Trophoblast cell (in vitro differentiated cells and primary cell): ENCODE results near the gene LRRC25.

Experiments
- DNase-seq, 2 donors: peaks; one replicate each; pipeline ENCODE4 v3.0.0-alpha.2; 2016
- H2AFZ ChIP-seq: 2 replicates; pipeline ENCODE4 v1.6.1; 2013; ENCODE audit warnings: low read length, moderate library complexity, mild to moderate bottlenecking; ENCODE audit not compliant: insufficient read depth, poor library complexity
- H2AK5ac ChIP-seq: 2 replicates; pipeline ENCODE4 v1.6.1; 2013; ENCODE audit warnings: mild to moderate bottlenecking, low read length
- H2BK120ac ChIP-seq: 2 replicates; pipeline ENCODE4 v1.6.1; 2013; ENCODE audit warnings: low read length, mild to moderate bottlenecking, moderate library complexity; ENCODE audit not compliant: insufficient read depth, poor library complexity
- H2BK12ac ChIP-seq: 2 replicates; pipeline ENCODE4 v1.6.1; 2013; ENCODE audit warnings: mild to moderate bottlenecking, low read length, moderate library complexity
- H2BK5ac ChIP-seq: 2 replicates; pipeline ENCODE4 v1.6.1; 2013; ENCODE audit warnings: low read length, low read depth, moderate library complexity, mild to moderate bottlenecking; ENCODE audit not compliant: poor library complexity
- H3K14ac ChIP-seq: 2 replicates; pipeline ENCODE4 v1.6.1; 2013; ENCODE audit warnings: mild to moderate bottlenecking, low read length
- H3K18ac ChIP-seq: 2 replicates; pipeline ENCODE4 v1.6.1; 2013; ENCODE audit warnings: mild to moderate bottlenecking, low read length
- H3K23ac ChIP-seq: 2 replicates; pipeline ENCODE4 v1.6.1; 2013; ENCODE audit warnings: low read length
- H3K27ac ChIP-seq: 2 replicates; pipeline ENCODE4 v1.5.1; 2013; ENCODE audit warnings: low read depth, mild to moderate bottlenecking, inconsistent platforms, low read length, moderate library complexity
- H3K27me3 ChIP-seq: 2 replicates; pipeline ENCODE4 v1.6.1; 2013; ENCODE audit warnings: inconsistent platforms, mild to moderate bottlenecking, low read length, moderate library complexity; ENCODE audit not compliant: insufficient read depth
- H3K36me3 ChIP-seq, 2 experiments: 1 replicate in 1 of 2; 2 replicates in 1 of 2; pipeline ENCODE4 v1.6.1; 2013; ENCODE audit warnings: low read length in 2 of 2, mild to moderate bottlenecking in 2 of 2, moderate library complexity in 1 of 2; ENCODE audit not compliant: insufficient read depth in 2 of 2, control insufficient read depth in 1 of 2
- H3K4ac ChIP-seq: 2 replicates; pipeline ENCODE4 v1.6.1; 2013; ENCODE audit warnings: low read depth, mild to moderate bottlenecking, low read length, moderate library complexity
- H3K4me1 ChIP-seq, 2 experiments: 1 replicate in 1 of 2; 2 replicates in 1 of 2; pipeline ENCODE4 v1.6.1; 2013; ENCODE audit warnings: low read length in 2 of 2, mild to moderate bottlenecking in 2 of 2, moderate library complexity in 1 of 2; ENCODE audit not compliant: insufficient read depth in 2 of 2, control insufficient read depth in 1 of 2
- H3K4me2 ChIP-seq: 2 replicates; pipeline ENCODE4 v1.6.1; 2013; ENCODE audit warnings: inconsistent platforms, mild to moderate bottlenecking, low read length, moderate library complexity
- H3K4me3 ChIP-seq: 2 replicates; pipeline ENCODE4 v1.5.1; 2013; ENCODE audit warnings: mild to moderate bottlenecking, low read depth, low read length, inconsistent platforms
- H3K79me1 ChIP-seq: one replicate; pipeline ENCODE4 v1.6.1; 2013; ENCODE audit warnings: low read length
- H3K79me2 ChIP-seq: 2 replicates; pipeline ENCODE4 v1.6.1; 2013; ENCODE audit warnings: low read length, mild to moderate bottlenecking; ENCODE audit not compliant: control insufficient read depth, insufficient read depth, poor library complexity
- H3K9ac ChIP-seq: 2 replicates; pipeline ENCODE4 v1.6.1; 2013; ENCODE audit warnings: mild to moderate bottlenecking, low read length
- H3K9me3 ChIP-seq: 2 replicates; pipeline ENCODE4 v1.6.1; 2013; ENCODE audit warnings: low read depth, mild to moderate bottlenecking, control low read depth, inconsistent platforms, low read length; ENCODE audit not compliant: insufficient read depth
- H4K12ac ChIP-seq: 2 replicates; pipeline ENCODE4 v1.6.1; 2013; ENCODE audit warnings: low read depth, mild to moderate bottlenecking, low read length, moderate library complexity
- H4K8ac ChIP-seq: 2 replicates; pipeline ENCODE4 v1.6.1; 2013; ENCODE audit warnings: low read depth, mild to moderate bottlenecking, low read length, moderate library complexity
- H4K91ac ChIP-seq: one replicate; pipeline ENCODE4 v1.6.1; 2013; ENCODE audit warnings: low read depth, mild to moderate bottlenecking, low read length, moderate library complexity
- WGBS: extraction: QIAGEN DNeasy Blood & Tissue Kit; methylation state at CpG from one replicate; pipeline ENCODE4 v1.1.7; 2013; ENCODE audit warnings: missing lambda C conversion rate; ENCODE audit not compliant: insufficient read length, insufficient coverage; ENCODE audit errors: extremely low coverage; 5-methylcytosine and 5-hydroxymethylcytosine counted together

LRRC25 gene

GRCh38 chr19:18420930-18421329 lies 23.5 kb upstream of the LRRC25 start:
- no peak overlapping the region for H3K9ac ChIP-seq
- H3K36me3 ChIP-seq = no peaks in the 10 kb centered on the region
- H3K27ac ChIP-seq = no peak overlapping the region
- no peak overlapping the region for H3K4me3 ChIP-seq
- H3K79me2 ChIP-seq = peaks cover 17% of the 10 kb centered on the region
- H3K18ac ChIP-seq = peak overlapping the region; percentile 46
- H3K23ac ChIP-seq = no peak overlapping the region
- no peak overlapping the region for H4K8ac ChIP-seq
- H2BK120ac ChIP-seq = no peak overlapping the region
- H2AFZ ChIP-seq = no peak overlapping the region
- no peak overlapping the region for H3K4me2 ChIP-seq
- H2AK5ac ChIP-seq = no peak overlapping the region
- H3K14ac ChIP-seq = no peak overlapping the region
- no CpG with 5 or more reads among the region's 2 CpGs for WGBS
- peak overlapping the region; percentile 27 for H2BK12ac ChIP-seq
- peaks cover 2% of the 10 kb centered on the region for H3K9me3 ChIP-seq
- peaks cover 28 to 33% of the 10 kb centered on the region in 2 experiments for H3K4me1 ChIP-seq
- H3K27me3 ChIP-seq = no peaks in the 10 kb centered on the region
- H4K91ac ChIP-seq = no peak overlapping the region
- no peak for DNase-seq
- no peak overlapping the region for H2BK5ac ChIP-seq
- peak overlapping the region; percentile 31 for H3K4ac ChIP-seq
- H3K79me1 ChIP-seq = peaks cover 32% of the 10 kb centered on the region
- H4K12ac ChIP-seq = no peak overlapping the region

GRCh38 chr19:18419699-18420460 lies 22.5 kb upstream of the LRRC25 start:
- H4K91ac ChIP-seq = peak overlapping the region; percentile 81
- no peak overlapping the region for H3K27ac ChIP-seq
- DNase-seq = no peak
- H3K9me3 ChIP-seq = peaks cover 2% of the 10 kb centered on the region
- H3K4me2 ChIP-seq = peak overlapping the region; percentile 78
- peak overlapping the region; percentile 50 for H4K12ac ChIP-seq
- H3K4me3 ChIP-seq = peak overlapping the region; percentile 76
- no peak overlapping the region for H3K23ac ChIP-seq
- H2BK12ac ChIP-seq = peak overlapping the region; percentile 42
- peak overlapping the region; percentile 36 for H2BK5ac ChIP-seq
- peaks cover 32% of the 10 kb centered on the region for H3K79me1 ChIP-seq
- H3K14ac ChIP-seq = peak overlapping the region; percentile 80
- peak overlapping the region; percentile 57 for H3K4ac ChIP-seq
- peak overlapping the region; percentile 71 for H2AK5ac ChIP-seq
- peak overlapping the region; percentile 73 for H4K8ac ChIP-seq
- no CpG with 5 or more reads among the region's 97 CpGs for WGBS
- H3K36me3 ChIP-seq = no peaks in the 10 kb centered on the region
- peaks cover 29 to 35% of the 10 kb centered on the region in 2 experiments for H3K4me1 ChIP-seq
- peak overlapping the region; percentile 56 for H3K9ac ChIP-seq
- peaks cover 14% of the 10 kb centered on the region for H3K79me2 ChIP-seq
- no peaks in the 10 kb centered on the region for H3K27me3 ChIP-seq
- peak overlapping the region; percentile 84 for H3K18ac ChIP-seq
- peak overlapping the region; percentile 17 for H2AFZ ChIP-seq
- H2BK120ac ChIP-seq = peak overlapping the region; percentile 64

DNA sequence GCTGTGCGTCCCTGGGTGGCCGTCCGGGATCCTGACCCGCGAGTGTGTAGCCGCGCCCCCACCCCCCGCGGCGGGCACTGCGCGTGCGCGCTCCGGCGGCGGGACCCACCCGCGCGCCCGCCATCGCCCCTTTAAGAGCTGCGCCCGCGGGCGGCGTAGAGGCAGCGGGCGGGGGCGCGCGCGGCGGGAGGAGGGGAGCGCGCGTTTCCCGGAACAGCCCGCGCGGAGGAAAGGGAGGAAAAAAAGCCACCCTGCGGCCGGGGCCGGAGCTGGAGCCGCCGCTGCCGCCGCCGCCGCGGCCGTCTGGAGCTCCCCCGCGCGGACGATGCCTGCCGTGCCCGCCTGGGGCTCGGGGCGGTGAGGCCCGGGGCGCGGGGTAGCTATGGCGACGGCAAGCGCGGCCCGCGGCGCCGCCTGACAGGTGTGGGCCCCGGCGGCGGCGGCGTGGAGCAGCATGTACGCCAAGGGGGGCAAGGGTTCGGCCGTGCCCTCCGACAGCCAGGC lies 21.8 kb upstream of the LRRC25 start, which contains the start of gene SSBP4:
TSS of gene SSBP4 (plus strand) at position 204 of the 504 bp plus-strand sequence. CDS start at position 455, 251 bp downstream.
- no CpG with 5 or more reads among the region's 80 CpGs for WGBS

GRCh38 chr19:18418483-18419194 lies 21.2 kb upstream of the LRRC25 start:
- Histone ChIP-seq H3K4me1 (peaks cover 29 to 35% of the 10 kb centered on the region in 2 experiments), H3K18ac (peak overlapping the region; percentile 89), H2AFZ (peak overlapping the region; percentile 27), H3K4me2 (peak overlapping the region; percentile 78), H3K14ac (peak overlapping the region; percentile 97), H2BK5ac (peak overlapping the region; percentile 55), H3K23ac (no peak overlapping the region), H3K36me3 (no peaks in the 10 kb centered on the region), H3K27me3 (no peaks in the 10 kb centered on the region), H3K4me3 (peak overlapping the region; percentile 62), H3K9ac (no peak overlapping the region), H3K79me1 (peaks cover 32% of the 10 kb centered on the region), H2BK12ac (peak overlapping the region; percentile 98), H3K79me2 (peaks cover 14% of the 10 kb centered on the region), H2AK5ac (peak overlapping the region; percentile 99), H4K91ac (peak overlapping the region; percentile 99), H4K8ac (peak overlapping the region; percentile 83), H3K4ac (peak overlapping the region; percentile 83), H4K12ac (peak overlapping the region; percentile 54), H2BK120ac (peak overlapping the region; percentile 91), H3K27ac (peak overlapping the region; percentile 35), H3K9me3 (peaks cover 2% of the 10 kb centered on the region)
- no CpG with 5 or more reads among the region's 39 CpGs for WGBS
- peak in 1 of 2 donors; percentile 51 for DNase-seq

More for the DNA sequence above, 21.8 kb upstream of the LRRC25 start, which contains the start of gene SSBP4:
- peak within 1 kb of the TSS; percentile 91 for H2BK120ac ChIP-seq
- H3K27ac ChIP-seq = peak within 1 kb of the TSS; percentile 35
- DNase-seq = peak; percentile 55 to 77
- H3K79me2 ChIP-seq = peaks cover 14% of the 10 kb centered on the region
- H3K23ac ChIP-seq = no peak within 1 kb of the TSS
- H3K9me3 ChIP-seq = peaks cover 2% of the 10 kb centered on the region
- peak within 1 kb of the TSS; percentile 56 for H2AFZ ChIP-seq
- H3K79me1 ChIP-seq = peaks cover 32% of the 10 kb centered on the region
- peak within 1 kb of the TSS; percentile 55 for H2BK5ac ChIP-seq
- peak within 1 kb of the TSS; percentile 98 for H2BK12ac ChIP-seq
- peak within 1 kb of the TSS; percentile 97 for H3K14ac ChIP-seq
- H4K12ac ChIP-seq = peak within 1 kb of the TSS; percentile 54
- peaks cover 29 to 35% of the 10 kb centered on the region in 2 experiments for H3K4me1 ChIP-seq
- no peaks in the 10 kb centered on the region for H3K36me3 ChIP-seq
- H3K4me2 ChIP-seq = peak within 1 kb of the TSS; percentile 78
- H3K9ac ChIP-seq = peak within 1 kb of the TSS; percentile 56
- H2AK5ac ChIP-seq = peak within 1 kb of the TSS; percentile 99
- H3K4ac ChIP-seq = peak within 1 kb of the TSS; percentile 83
- H4K8ac ChIP-seq = peak within 1 kb of the TSS; percentile 83
- no peaks in the 10 kb centered on the region for H3K27me3 ChIP-seq
- peak within 1 kb of the TSS; percentile 89 for H3K18ac ChIP-seq
- H4K91ac ChIP-seq = peak within 1 kb of the TSS; percentile 99
- H3K4me3 ChIP-seq = peak within 1 kb of the TSS; percentile 76
